ENCODE measurements around the gene GPR89B.
"Not testable (repeated sequence)": the region's sequence is repeated elsewhere in the genome, so short reads cannot be mapped to it uniquely, and the experiment has no call there.

Gene GPR89B

GRCh38 chr1:147928236-147929132 is at the start of gene GPR89B:
GPR89B (plus strand) TSS chr1:147928420; CDS start chr1:147928537, 117 bp downstream.
- H3F3A ChIP-seq (ENCODE audit: insufficient read depth, low read length); H3K27me3 ChIP-seq (ENCODE audit: insufficient read depth, low read length); H3K9me2 ChIP-seq (ENCODE audit: low read depth, low read length); H4K20me1 ChIP-seq (ENCODE audit: insufficient read depth, low read length); H3K9me3 ChIP-seq (ENCODE audit: low read length); H3K27ac ChIP-seq (ENCODE audit: low read depth, low read length, poor library complexity, severe bottlenecking); H3K36me3 ChIP-seq (ENCODE audit: insufficient read depth, low read length); H2AFZ ChIP-seq (ENCODE audit: low read length); H3K79me2 ChIP-seq (ENCODE audit: insufficient read depth, low read length): not testable (repeated sequence)
- H3K4me1 ChIP-seq (ENCODE audit: insufficient read depth, low read length, severe bottlenecking) = peaks cover 12% of the 10 kb centered on the region
- H3K9ac ChIP-seq (ENCODE audit: low read length) = peak within 1 kb of the TSS; percentile 78
- peak within 1 kb of the TSS; percentile 59 for H3K4me2 ChIP-seq (ENCODE audit: low read length)
- peak within 1 kb of the TSS; percentile 74 for H3K4me3 ChIP-seq (ENCODE audit: low read depth, low read length, poor library complexity, severe bottlenecking)

GRCh38 chr1:147879911-147880310 is 48.3 kb upstream of the GPR89B start:
- TF ChIP-seq CTCF (IDR thresholded peaks at IDR 0.05; ENCODE audit: low read length) = no peak
- TF ChIP-seq EZH2 (IDR thresholded peaks at IDR 0.05; ENCODE audit: borderline replicate concordance, low read length) = no peak
- H3K36me3 ChIP-seq (ENCODE audit: insufficient read depth, low read length) = no peaks in the 10 kb centered on the region
- no peaks in the 10 kb centered on the region for H3F3A ChIP-seq (ENCODE audit: insufficient read depth, low read length)
- no peak overlapping the region for H2AFZ ChIP-seq (ENCODE audit: low read length)
- no peak overlapping the region for H3K4me2 ChIP-seq (ENCODE audit: low read length)
- no peaks in the 10 kb centered on the region for H4K20me1 ChIP-seq (ENCODE audit: insufficient read depth, low read length)
- H3K9ac ChIP-seq (ENCODE audit: low read length) = no peak overlapping the region
- no peaks in the 10 kb centered on the region for H3K9me2 ChIP-seq (ENCODE audit: low read depth, low read length)
- no peak overlapping the region for H3K27ac ChIP-seq (ENCODE audit: low read depth, low read length, poor library complexity, severe bottlenecking)
- no peak overlapping the region for H3K4me3 ChIP-seq (ENCODE audit: low read depth, low read length, poor library complexity, severe bottlenecking)
- no peaks in the 10 kb centered on the region; the same call in 1 of the 2 replicates for H3K27me3 ChIP-seq (ENCODE audit: insufficient read depth, low read length)
- H3K79me2 ChIP-seq (ENCODE audit: insufficient read depth, low read length) = no peaks in the 10 kb centered on the region
- no peaks in the 10 kb centered on the region for H3K4me1 ChIP-seq (ENCODE audit: insufficient read depth, low read length, severe bottlenecking)
- peaks cover 3% of the 10 kb centered on the region; the same call in 1 of the 2 replicates for H3K9me3 ChIP-seq (ENCODE audit: low read length)

- H3K9me2 ChIP-seq (ENCODE audit: low read depth, low read length) = no peaks in the 10 kb centered on the region
- no peak overlapping the region for H2AFZ ChIP-seq (ENCODE audit: low read length)
- no peaks in the 10 kb centered on the region for H4K20me1 ChIP-seq (ENCODE audit: insufficient read depth, low read length)
- H3K4me1 ChIP-seq (ENCODE audit: insufficient read depth, low read length, severe bottlenecking) = no peaks in the 10 kb centered on the region
- H3K9ac ChIP-seq (ENCODE audit: low read length) = no peak overlapping the region
- H3K27ac ChIP-seq (ENCODE audit: low read depth, low read length, poor library complexity, severe bottlenecking) = no peak overlapping the region
- H3K36me3 ChIP-seq (ENCODE audit: insufficient read depth, low read length) = no peaks in the 10 kb centered on the region
- H3K4me3 ChIP-seq (ENCODE audit: low read depth, low read length, poor library complexity, severe bottlenecking) = no peak overlapping the region
- peaks cover 3% of the 10 kb centered on the region; the same call in 1 of the 2 replicates for H3K9me3 ChIP-seq (ENCODE audit: low read length)
- no peaks in the 10 kb centered on the region for H3F3A ChIP-seq (ENCODE audit: insufficient read depth, low read length)
- no peaks in the 10 kb centered on the region; the same call in 1 of the 2 replicates for H3K27me3 ChIP-seq (ENCODE audit: insufficient read depth, low read length)
- no peak overlapping the region for H3K4me2 ChIP-seq (ENCODE audit: low read length)
- H3K79me2 ChIP-seq (ENCODE audit: insufficient read depth, low read length) = no peaks in the 10 kb centered on the region
- no peak for TF ChIP-seq EZH2 (IDR thresholded peaks at IDR 0.05; ENCODE audit: borderline replicate concordance, low read length)
- TF ChIP-seq CTCF (IDR thresholded peaks at IDR 0.05; ENCODE audit: low read length) = no peak
Measured at GRCh38 chr1:147882535-147882934, 45.7 kb upstream of the GPR89B start.
